Astrocyte (in vitro differentiated cells and primary cell): ENCODE data around the gene SH3GL2.

Source experiments
- CTCF ChIP-seq: IDR thresholded peaks from 2 replicates; pipeline ENCODE4 v1.5.1; 2011; ENCODE audit warnings: low read depth, mild to moderate bottlenecking, inconsistent platforms, low read length, moderate library complexity; ENCODE audit not compliant: insufficient read depth
- EZH2 ChIP-seq: IDR thresholded peaks from 2 replicates; pipeline ENCODE4 v1.6.1; 2012; ENCODE audit warnings: mild to moderate bottlenecking, low read length, inconsistent platforms; ENCODE audit not compliant: insufficient read depth

- TF ChIP-seq CTCF (no peak), EZH2 (no peak)
These were observed 246.4 kb downstream of the SH3GL2 start for GRCh38 chr9:17825265-17825659.
